MM.1S (cell line): ENCODE measurements around the gene DOCK11.

Source experiments
- EZH2 ChIP-seq: fragments of 300-600 bp; sonication (generic); optimal IDR thresholded peaks from 2 replicates; pipeline ENCODE3; 2017; ENCODE audit warnings: low read depth, mild to moderate bottlenecking, antibody characterized with exemption, low read length, mixed read lengths
- EZH2phosphoT487 ChIP-seq: fragments of 300-600 bp; sonication (generic); IDR thresholded peaks from 2 replicates; pipeline ENCODE4 v1.6.1; 2018; ENCODE audit warnings: antibody characterized with exemption, low read length
- TF ChIP-seq, protein P1 (sequence below): fragments of 300-600 bp; sonication (generic); IDR thresholded peaks from 2 replicates; pipeline ENCODE4 v1.5.1; 2016; ENCODE audit warnings: antibody characterized with exemption, low read length, mixed read lengths

DNA sequence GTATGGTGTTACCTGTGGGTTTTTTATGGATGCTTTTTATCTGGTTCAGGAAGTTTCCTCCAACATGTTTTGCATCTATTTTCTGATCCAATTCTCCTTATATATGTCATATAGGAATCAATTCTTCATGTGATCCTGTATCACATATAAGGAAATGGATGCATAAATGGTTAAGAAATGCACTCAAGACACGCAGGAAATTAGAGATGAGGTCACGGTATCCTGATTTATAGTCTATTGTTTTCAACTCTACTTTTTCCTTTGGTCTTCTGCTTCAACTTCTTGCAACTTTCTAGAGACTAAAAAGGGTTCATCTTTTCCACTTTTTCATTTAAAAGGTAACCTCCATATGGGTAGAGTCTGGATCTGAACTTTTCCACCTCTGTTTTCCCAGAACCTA lies 198.2 kb downstream of the DOCK11 start:
- TF ChIP-seq, protein P1, sequence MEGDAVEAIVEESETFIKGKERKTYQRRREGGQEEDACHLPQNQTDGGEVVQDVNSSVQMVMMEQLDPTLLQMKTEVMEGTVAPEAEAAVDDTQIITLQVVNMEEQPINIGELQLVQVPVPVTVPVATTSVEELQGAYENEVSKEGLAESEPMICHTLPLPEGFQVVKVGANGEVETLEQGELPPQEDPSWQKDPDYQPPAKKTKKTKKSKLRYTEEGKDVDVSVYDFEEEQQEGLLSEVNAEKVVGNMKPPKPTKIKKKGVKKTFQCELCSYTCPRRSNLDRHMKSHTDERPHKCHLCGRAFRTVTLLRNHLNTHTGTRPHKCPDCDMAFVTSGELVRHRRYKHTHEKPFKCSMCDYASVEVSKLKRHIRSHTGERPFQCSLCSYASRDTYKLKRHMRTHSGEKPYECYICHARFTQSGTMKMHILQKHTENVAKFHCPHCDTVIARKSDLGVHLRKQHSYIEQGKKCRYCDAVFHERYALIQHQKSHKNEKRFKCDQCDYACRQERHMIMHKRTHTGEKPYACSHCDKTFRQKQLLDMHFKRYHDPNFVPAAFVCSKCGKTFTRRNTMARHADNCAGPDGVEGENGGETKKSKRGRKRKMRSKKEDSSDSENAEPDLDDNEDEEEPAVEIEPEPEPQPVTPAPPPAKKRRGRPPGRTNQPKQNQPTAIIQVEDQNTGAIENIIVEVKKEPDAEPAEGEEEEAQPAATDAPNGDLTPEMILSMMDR = no peak
- TF ChIP-seq EZH2phosphoT487 = no peak
- TF ChIP-seq EZH2 = no peak
